M059J (cell line): ENCODE results near the gene KIAA0513. TPM values are rescaled to one million over a fixed set of nuclear protein-coding genes. Genes with fewer than 3 reads are reported as not detected.
A peak's percentile ranks its signal among the peaks of the same experiment; 100 is the strongest.

Experiments used
- DNase-seq: peaks from one replicate; pipeline ENCODE4 v3.0.0-alpha.2; 2012; ENCODE audit warnings: low read depth
- total RNA-seq: library from RNA; depleted of rRNA; stranded (reverse); fragments of >200 nt; shearing (Covaris generic); gene quantifications from 2 replicates; pipeline ENCODE4 v1.2.3, GENCODE V29; 2014; rRNA removed

Gene KIAA0513, protein sequence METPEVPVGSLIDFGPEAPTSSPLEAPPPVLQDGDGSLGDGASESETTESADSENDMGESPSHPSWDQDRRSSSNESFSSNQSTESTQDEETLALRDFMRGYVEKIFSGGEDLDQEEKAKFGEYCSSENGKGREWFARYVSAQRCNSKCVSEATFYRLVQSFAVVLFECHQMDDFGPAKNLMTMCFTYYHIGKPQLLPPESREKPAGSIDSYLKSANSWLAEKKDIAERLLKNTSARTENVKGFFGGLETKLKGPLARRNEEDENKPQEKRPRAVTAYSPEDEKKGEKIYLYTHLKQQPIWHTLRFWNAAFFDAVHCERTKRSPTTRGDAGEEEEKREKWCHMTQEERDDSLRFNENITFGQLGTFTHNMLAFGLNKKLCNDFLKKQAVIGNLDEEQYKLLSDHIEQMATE
- 5.8 and 18.0 TPM in 2 replicates for total RNA-seq

DNA sequence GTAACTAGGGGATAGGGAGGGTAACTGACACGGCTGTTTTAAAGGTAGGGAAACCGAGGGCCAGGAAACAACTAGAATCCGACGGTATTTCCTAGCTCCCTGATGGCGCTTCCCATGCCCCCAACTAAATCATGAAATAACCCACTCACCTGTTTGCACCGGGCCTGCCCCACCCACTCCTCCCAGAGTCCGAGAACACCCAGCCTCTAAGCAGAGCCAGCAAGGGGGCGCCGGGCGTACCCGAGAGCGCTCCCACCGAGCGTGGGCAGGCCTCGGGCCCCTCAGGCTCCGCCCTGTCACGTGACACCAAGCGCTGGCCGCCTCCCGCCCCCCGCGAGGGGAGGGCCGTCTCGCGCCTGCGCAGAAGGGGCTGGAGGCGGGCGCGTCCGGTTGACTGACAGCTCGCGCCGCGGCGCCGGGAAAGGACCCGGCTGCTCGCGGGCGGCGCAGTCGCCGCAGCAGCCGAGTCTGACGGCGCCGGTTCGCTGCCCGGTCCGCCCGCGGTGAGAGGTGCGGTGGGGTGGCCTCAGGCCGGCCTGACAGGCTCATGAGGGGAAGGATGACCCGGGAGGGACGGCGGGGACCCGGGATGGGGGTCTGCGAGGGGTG is at the start of gene KIAA0513:
Gene KIAA0513 (plus strand): TSS at position 447 of the 609 bp plus-strand sequence. CDS start 39,277 bp downstream, outside the sequence.
- peak; percentile 88 for DNase-seq

DNA sequence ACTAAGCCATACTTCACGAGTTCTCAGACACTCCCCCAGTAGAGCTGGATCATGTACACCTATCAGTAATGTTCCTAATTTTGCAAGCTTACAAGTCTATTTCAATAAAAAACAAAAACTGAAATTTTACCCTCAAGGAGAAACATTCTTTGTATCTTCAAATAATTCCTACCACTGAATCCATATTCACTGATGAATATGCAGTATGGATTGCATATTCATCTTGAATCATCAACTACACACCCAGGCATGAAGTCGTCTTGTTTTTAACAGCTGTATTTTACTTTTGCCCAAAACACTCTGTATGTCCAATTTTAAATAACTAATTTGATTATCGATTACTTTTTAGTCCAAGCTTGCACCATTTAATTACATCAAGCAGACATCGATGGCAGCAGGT is 48.1 kb upstream of the KIAA0513 start:
- DNase-seq: no peak

DNA sequence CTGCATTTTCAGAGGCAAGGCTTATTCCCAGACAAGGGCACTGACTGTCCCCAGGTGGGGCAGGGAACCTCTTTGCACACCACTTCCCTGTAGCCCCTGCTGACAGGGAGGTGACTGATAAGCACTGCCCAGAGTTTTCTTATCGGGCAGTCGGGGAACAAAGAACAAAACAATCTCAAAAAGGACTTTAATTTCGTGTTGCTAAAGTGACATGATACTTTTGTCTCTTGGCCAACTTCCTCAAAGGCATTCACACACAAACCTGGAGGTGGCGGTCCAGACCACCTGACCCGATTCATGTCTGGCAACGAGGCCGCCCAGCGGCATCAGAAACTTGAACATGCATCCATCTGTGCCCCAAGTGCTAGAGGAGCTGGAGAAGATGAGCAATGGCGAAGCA is 45.2 kb upstream of the KIAA0513 start:
- DNase-seq: no peak

DNA sequence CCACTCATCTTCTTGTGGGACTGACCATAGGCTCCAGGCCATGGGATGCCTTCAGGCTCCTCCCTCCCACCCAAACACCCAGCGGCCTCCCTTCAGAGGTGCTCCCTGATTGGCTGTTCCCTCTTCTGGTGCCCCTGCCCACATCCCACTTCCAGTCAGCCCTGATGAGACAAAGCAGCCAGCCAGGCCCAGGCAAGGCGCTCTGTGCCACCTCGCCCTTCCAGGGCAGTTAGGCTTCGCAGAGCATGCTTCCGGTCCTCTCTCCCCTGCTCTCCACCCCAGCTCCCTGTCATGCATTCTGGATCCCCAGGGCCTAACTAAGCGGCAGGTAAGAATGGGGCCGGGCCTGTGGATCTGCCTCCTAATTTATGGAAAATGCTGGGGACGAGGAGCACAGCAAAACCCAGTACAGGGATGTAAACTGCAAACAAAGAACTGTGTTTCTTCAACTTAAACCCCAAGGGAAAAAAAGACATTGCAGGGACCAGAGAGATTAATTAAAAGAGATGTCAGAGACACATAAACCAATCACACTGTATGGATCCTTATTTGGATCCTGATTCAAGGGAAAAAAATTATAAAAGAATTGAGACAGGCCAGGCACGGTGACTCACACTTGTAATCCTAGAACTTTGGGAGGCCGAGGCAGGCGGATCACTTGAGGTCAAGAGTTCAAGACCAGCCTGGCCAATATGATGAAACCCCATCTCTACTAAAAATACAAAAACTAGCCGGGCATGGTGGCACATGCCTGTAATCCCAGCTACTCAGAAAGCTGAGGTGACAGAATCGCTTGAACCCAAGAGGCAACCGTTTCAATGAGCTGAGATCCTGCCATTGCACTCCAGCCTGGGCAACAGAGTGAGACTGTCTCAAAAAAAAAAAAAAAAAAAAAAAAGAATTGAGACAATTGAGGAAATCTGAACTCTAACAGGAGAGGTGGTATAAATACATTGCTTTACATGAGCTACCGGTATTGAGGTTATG is 42.2 kb upstream of the KIAA0513 start:
- DNase-seq: peak; percentile 93

DNA sequence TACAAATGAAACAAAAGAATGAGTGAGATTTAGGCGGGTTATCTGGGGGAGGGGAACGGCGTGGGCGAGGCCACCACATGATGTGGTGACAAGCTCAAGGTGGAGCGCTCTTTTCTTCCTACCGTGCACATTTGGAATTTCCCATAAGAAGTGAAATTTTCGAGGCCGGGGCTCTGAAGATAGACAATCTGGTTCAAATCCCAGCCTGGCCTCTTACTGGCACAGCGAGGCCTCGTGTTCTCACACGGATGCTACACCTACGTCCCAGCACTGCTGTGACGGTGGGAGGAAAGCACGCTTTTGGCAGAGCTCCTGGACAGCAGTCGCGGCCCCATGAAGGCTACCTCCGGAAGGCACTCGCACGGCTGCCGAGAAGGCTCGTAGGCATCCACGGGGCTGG is 41.5 kb upstream of the KIAA0513 start:
- DNase-seq: no peak

DNA sequence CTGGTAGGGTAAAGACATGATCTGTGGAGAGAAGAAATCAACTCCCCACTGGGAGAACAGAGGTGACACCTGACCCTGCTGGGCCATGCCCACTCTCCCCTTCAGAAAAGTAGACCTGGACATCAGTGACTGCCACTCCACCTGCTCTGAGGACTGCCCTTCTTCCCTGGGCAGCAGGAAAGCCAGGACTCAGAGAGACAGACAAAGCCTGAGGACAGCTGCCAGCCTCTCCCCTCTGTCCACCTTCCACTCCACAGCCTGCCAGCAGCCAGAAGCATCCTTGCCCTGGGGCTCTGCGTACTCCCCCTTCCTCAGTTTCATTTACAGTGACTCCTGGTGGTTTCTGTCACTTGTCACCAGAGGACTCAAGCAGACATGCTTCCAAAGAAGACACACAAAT is 40.7 kb upstream of the KIAA0513 start:
- DNase-seq: no peak

DNA sequence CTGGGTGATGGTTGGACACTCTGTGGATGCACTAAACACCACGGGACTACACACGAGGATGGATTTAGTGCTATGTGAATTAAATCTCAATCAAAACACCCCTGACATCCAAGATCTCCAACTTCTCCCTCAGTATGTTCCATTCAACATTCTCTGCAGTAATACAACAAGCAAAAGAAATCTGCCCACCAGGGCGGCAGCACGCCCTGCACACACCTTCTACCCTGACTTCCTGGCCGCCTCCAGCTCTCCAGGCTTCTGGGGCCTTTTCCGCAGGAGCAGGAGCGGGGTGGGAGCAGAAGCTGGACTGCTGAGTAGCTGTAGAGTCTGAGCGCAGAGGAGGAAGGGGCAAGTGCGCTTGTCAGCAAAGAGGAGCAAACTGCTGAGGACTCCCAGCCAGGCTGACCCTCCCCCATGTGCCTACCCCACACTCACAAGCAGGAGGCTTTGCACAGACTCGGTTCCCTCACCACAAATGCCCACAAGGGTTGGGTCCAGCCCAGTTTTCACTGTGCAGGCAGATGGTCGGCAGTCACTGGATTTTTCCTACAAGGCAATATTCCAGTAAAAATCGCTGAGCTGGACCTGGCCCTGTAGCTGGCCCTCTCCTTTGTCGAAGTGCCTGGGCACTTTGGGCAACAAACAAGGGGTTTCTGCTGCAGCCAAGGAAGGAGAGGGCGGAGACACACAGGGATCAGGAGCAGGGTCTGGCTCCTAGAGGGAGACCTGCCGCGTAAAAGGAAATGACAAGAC is 39.1 kb upstream of the KIAA0513 start:
- no peak for DNase-seq

DNA sequence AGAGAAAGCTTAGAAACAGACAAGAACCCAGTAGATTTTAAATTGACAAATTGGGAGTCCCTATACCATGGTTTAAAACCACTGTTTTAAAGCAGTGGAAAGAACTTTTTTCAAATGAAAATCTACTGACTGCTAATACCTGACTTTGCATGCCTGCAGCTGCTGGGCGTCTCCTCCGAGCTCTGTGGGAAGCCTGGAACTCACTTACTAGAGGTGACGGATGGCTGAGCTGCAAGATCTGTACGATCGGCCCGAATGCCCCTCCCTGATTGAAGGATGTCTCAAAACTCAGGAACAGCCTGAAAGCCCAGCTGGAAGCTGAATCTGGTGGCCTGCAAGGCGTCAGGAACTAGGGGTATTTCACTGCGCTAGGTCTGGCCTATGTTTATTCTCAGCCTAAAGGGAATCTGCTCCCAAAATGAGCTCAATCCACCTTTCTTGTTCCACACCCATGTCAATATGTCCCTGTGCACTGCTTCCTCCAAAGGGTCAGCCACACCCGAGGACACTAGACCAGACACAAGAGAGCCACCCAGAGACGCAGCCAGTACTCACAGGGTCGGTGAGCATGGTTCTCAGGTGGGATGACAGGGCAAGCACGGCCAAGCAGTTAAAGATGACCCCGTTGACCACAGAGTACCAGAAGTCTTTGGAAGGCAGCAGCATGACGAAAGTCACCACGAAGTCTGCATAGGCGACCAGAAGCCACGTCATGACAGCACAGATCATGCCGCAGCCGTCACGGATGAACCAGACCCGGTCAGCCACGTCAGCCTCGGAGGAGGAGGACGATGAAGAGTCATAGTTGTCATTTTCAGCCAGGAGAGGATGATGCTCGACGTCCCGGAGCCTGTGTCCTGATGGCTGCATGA is 37.6 kb upstream of the KIAA0513 start:
- DNase-seq: no peak

DNA sequence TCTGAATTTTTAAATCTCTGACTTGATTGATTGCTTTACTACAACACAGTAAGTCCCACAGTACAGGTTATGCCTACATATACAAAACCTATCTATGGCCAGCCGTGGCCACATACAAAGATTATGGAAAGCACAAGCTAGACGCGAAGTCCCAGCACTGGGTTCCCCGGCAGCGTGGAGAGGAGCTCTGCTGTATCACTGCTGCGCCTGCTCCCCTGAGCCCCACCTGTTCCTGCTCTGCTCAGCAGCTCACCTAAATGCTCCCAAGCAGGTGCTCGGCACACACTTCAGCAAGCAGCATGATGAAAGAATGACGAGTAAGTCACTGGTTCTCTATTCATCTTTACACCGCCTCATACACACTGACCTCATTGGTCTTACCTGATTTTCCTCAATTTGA is 36.8 kb upstream of the KIAA0513 start:
- no peak for DNase-seq

DNA sequence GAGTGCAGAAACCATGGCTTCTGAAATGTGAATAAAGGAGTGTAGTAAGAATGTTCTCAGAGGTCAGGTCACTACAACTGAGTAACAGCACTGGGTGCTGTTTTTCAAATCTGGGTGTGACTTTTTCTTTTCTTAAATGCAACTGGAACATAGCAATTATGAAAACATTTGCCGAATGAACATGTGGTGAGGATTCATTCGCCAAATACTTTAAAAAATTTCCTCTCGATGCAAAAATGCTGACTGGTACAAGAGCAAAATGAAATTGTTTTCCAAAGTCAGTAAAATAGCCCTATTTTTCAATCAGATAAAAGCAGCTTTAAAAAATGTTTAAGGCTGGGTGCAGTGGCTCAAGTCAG is 34.9 kb upstream of the KIAA0513 start:
- no peak for DNase-seq

DNA sequence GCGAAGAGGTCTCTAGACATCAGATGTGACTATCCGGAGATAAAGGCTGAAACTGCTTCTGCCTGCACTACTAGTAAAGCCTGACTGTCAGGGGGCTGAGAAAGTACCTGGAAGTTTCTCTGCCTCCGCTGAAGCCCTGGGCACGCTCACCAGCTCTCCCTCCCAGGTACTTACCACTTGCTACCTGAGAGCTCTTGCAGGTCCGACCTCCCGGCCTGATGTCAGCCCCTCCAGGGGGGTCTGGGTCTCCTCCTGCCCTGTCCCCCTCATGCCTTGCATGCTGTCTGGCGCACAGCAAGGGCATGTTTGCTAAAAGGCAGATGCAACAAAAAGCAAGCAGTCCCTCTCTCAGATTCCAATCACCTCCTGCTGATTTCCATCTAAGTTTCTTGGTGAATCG is 33.7 kb upstream of the KIAA0513 start:
- DNase-seq: no peak

DNA sequence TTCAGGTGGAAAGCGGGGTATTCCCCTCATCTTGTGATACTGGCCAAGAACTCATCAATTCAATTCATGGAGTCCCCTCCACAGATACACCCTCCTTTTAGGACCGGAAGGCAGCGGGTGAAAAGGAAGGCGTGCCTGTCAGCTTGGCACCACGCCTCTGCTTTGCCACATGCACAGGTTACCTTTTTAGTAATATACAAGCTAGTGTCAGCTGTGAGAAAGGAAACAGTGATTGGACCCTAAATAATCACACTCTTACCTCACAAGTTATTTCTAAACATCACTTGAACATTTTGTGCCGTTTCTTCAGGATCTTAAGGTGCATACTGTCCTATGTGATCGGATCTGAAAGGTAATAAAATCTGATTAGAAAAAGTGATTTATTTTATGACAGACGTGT is 31.9 kb upstream of the KIAA0513 start:
- no peak for DNase-seq

DNA sequence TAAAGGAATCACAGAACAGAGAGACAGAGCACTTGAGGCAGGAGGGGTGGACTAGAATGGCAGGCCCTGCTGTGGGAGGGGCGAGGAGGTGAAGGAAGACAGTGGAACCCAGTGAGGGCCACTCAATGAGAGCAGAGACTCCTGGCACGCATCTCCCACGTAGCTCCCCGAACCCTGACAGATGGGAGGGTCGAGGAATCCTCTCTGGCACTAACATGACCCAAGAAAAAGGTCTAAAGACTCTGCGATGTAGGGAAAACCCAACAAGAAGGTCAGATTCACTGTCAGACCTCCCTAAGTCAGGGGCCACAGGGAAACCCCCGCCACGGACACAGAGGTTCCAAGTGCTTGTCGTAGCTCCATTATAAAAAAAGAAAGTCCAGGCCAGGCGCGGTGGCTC is 31.2 kb upstream of the KIAA0513 start:
- no peak for DNase-seq

DNA sequence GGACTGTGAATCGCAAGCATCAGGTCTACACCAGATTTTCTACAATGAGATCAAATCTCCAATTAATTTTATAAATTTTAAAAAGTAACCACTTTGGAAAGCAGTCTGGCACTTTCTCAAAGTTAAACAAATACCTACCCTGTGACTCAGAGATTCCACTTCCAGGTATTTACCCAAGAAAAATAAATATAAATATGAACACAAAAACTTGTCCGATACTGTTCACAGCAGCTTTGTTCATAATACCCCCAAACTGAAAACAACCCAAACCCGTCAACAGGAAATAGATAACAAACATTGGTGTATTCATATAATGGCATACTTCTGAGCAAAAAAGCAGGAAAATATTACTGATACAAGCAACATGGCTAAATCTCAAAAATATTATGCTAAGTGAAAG is 28.4 kb upstream of the KIAA0513 start:
- DNase-seq: peak; percentile 42

DNA sequence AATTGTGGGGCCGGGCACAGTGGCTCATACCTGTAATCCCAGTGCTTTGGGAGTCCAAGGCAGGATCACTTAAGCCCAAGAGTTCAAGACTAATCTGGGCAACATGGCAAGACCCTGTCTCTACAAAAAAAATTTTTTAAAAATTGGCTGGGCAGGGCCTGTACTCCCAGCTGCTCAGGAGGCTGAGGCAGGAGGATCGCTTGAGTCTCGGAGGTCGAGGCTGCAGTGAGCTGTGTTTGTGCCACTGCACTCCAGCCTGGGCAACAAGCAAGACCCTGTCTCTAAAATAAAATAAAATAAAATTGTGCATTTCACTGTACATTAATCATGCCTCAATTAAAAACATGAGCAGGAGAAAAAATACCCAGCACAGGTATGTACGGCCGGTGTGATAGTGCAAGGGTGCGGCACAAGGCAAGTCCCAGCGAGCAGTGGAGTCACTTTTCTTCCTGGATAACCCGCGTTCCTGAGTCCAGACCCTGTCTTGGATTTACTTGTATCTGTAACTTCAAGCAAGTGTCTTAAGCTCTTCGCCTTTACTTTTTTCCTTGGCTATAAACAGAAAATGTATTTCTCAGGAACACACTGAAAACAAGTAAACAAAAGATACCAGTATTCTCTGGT is 27.6 kb upstream of the KIAA0513 start:
- DNase-seq: no peak

DNA sequence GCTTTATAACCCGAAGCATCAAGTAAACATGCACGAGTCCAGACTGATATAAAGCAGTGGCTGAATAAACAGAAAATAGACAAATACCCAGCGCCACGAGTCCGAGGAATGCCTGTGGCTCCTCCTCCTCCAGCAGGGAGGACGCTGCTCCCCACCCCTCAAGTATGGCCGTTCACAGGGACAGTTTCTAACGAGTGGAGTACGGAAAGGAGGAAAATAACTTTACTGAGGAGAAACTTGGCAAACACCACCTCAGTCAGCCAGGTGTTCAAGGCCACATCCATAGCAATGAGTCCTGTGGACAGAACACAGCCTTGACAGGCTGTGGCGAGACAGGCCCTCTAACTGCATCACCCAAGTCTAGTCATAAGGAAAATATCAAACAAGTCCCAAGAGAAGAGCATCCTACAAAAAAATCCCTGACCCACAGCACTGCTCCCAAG is 25.5 kb upstream of the KIAA0513 start:
- no peak for DNase-seq

DNA sequence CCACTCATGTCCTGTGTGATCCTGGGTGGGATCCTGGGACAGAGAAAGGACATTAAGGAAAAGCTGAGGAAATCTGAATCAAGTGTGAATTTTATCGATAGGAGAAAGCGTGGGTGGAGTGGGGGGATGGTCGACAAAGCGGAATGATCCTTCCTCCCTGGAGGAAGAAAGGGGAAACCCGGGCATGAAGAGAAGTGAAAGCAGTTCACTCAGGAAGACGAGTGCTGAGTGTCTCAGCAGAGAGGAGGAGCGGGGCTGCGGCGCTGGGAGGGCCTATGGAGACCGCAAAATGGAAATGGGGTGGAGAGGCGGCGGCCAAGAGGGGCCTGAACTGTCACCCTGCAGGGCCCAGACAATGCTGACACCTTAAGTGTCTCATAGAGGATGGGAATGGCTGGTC is 25.0 kb upstream of the KIAA0513 start:
- DNase-seq: no peak

DNA sequence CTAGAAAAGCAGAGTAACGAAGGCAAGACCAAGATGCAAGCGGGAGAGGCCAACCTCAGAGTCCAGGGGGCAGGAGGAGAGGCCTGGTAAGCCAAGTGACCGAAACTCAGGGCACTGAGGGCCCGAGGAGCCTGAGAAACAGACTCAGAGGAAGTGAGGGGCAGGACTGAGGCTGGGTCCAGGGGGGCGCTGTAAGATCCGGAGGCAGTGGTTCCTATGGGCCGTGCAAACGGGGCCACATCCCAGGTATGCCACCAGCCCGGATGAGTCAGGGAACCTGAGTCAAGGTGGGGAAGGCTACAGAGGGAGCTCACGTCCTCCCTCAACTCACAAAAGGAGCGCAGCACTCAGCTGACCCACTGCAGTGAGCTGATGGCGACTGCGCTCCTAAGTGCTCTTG is 24.5 kb upstream of the KIAA0513 start:
- no peak for DNase-seq

DNA sequence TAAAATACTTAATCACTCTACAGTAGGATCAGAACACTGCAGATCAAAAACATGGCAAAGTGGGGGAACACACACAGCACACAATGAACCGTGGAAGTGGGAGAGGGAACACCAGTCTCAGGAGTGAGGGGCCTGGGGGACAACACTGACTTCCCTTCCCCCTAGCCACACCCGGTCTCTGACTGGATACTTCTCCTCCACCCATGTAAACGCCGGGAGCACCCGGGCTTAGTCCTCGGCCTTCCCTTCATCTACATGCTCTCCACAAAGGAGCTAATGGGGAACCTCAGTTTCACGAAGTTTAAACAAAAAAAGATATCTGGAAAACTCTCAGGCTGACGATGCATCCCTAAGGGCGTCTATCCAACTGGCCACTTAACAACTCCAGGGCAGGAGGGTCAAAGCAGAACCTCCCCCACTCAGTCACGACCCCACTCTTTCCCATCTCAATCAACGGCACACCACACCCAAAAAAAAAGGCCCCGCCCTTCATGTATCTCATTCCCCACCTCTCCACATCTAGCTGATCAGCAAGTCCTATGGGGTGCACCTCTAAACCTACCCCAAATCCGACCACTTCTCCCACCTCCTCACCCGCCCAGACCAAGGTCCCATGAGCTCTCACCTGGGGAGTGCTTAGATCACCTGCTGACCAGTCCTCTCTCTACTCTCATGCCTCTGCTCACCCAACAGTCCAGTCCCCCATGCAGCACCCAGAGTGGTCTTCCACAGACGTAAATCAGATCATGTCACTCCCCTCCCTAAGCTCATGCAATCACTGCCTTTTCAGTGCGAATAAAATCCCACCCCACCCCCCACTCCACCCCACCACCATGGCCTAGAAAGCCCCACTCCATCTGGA is 23.6 kb upstream of the KIAA0513 start:
- DNase-seq: no peak
